Prostate gland (tissue), 2 donors: Measurements from ENCODE around the gene IWS1. TPM values are rescaled to one million over a fixed set of nuclear protein-coding genes. Genes with fewer than 3 reads are reported as not detected.

Experiments used
- DNase-seq: peaks from one replicate; pipeline ENCODE4 v3.0.0-alpha.2; 2019; ENCODE audit warnings: low spot score
- H3K27ac ChIP-seq, 2 donors: fragments of 200-600 bp; sonication (generic); 2 replicates each; pipeline ENCODE4 v1.5.1; 2017 to 2019
- H3K27me3 ChIP-seq: fragments of 200-600 bp; sonication (generic); replicated peaks from 2 replicates; pipeline ENCODE4 v1.5.1; 2019; ENCODE audit not compliant: insufficient read depth
- H3K36me3 ChIP-seq, 2 donors: fragments of 200-600 bp; sonication (generic); 1 replicate in 1 of 2; 2 replicates in 1 of 2; pipeline versions ENCODE4 v1.5.1 to v1.8.1; 2017 to 2019
- H3K4me1 ChIP-seq: fragments of 200-600 bp; sonication (generic); replicated peaks from 2 replicates; pipeline ENCODE4 v1.5.1; 2019
- H3K4me3 ChIP-seq, 2 donors: fragments of 200-600 bp; sonication (generic); 2 replicates each; pipeline ENCODE4 v1.5.1; 2017 to 2019
- H3K9me3 ChIP-seq: fragments of 200-600 bp; sonication (generic); 2 replicates; pipeline ENCODE4 v1.5.1; 2017
- CTCF ChIP-seq, 4 experiments: fragments of 200-600 bp in 2 of 4; fragments of 450-650 bp in 2 of 4; sonication (generic) in 2 of 4; IDR thresholded peaks; 1 replicate in 3 of 4; 2 replicates in 1 of 4; pipeline ENCODE4 v1.5.1; 2016 to 2019; ENCODE audit warnings: antibody characterized with exemption in 4 of 4, mild to moderate bottlenecking in 2 of 4, moderate library complexity in 2 of 4
- POLR2A ChIP-seq: fragments of 450-650 bp; IDR thresholded peaks from one replicate; pipeline ENCODE4 v1.6.1; 2016; ENCODE audit warnings: antibody characterized with exemption, mild to moderate bottlenecking
- POLR2AphosphoS5 ChIP-seq: sonication (generic); formaldehyde crosslinking; IDR thresholded peaks from one replicate; pipeline ENCODE4 v1.6.1; 2017; ENCODE audit warnings: antibody characterized with exemption
- WGBS: methylation state at CpG from one replicate; pipeline ENCODE4 v1.1.5; 2018; 5-methylcytosine and 5-hydroxymethylcytosine counted together
- intact Hi-C: fragments of 100-400 bp; cut with DNase I; formaldehyde crosslinking; loops from one replicate; pipeline ENCODE4 v1.14.2; 2022
- total RNA-seq, 2 donors: library from RNA; depleted of rRNA; stranded (reverse); fragments of >200 nt; gene quantifications; one replicate each; pipeline ENCODE4 v1.1.0, GENCODE V29; 2016

Gene IWS1
- total RNA-seq, 2 donors from 2014 or later: 36.6 to 42.3 TPM

GRCh38 chr2:127464470-127465257, 61.6 kb downstream of the IWS1 start:
- Histone ChIP-seq H3K4me3 (no peak overlapping the region), H3K27me3 (no peaks in the 10 kb centered on the region), H3K36me3 (no peaks in the 10 kb centered on the region), H3K4me1 (no peaks in the 10 kb centered on the region), H3K27ac (no peak overlapping the region), H3K9me3 (no peaks in the 10 kb centered on the region)
- WGBS: 91% methylated on average over 7 of the region's 7 CpGs
- intact Hi-C loops: no loop called here
- DNase-seq: no peak
- TF ChIP-seq POLR2A: no peak
- TF ChIP-seq POLR2AphosphoS5: no peak
- TF ChIP-seq CTCF (IDR thresholded peaks at IDR 0.05): no peak

- 77% methylated on average over 19 of the region's 19 CpGs for WGBS
- H3K27ac ChIP-seq: no peak overlapping the region
- no peak for DNase-seq
- no peaks in the 10 kb centered on the region for H3K4me1 ChIP-seq
- intact Hi-C loops: no loop called here
- H3K9me3 ChIP-seq: no peaks in the 10 kb centered on the region
- no peak overlapping the region for H3K4me3 ChIP-seq
- H3K36me3 ChIP-seq: no peaks in the 10 kb centered on the region
- TF ChIP-seq POLR2A (no peak), POLR2AphosphoS5 (no peak), CTCF (IDR thresholded peaks at IDR 0.05) (no peak)
- no peaks in the 10 kb centered on the region for H3K27me3 ChIP-seq
Observed at GRCh38 chr2:127463155-127463991, 62.9 kb downstream of the IWS1 start.

GRCh38 chr2:127462461-127462860, 63.8 kb downstream of the IWS1 start:
- Histone ChIP-seq H3K27me3 (no peaks in the 10 kb centered on the region), H3K4me1 (no peaks in the 10 kb centered on the region), H3K27ac (no peak overlapping the region), H3K4me3 (no peak overlapping the region), H3K36me3 (no peaks in the 10 kb centered on the region), H3K9me3 (no peaks in the 10 kb centered on the region)
- intact Hi-C loops: no loop called here
- WGBS: 69% methylated on average over 3 of the region's 3 CpGs
- TF ChIP-seq CTCF (IDR thresholded peaks at IDR 0.05): no peak
- TF ChIP-seq POLR2A: no peak
- no peak for TF ChIP-seq POLR2AphosphoS5
- DNase-seq: no peak

- no peak overlapping the region for H3K27ac ChIP-seq
- DNase-seq: no peak
- H3K36me3 ChIP-seq: no peaks in the 10 kb centered on the region
- intact Hi-C loops: no loop called here
- TF ChIP-seq POLR2AphosphoS5 (no peak), POLR2A (no peak), CTCF (IDR thresholded peaks at IDR 0.05) (no peak)
- no peak overlapping the region for H3K4me3 ChIP-seq
- H3K4me1 ChIP-seq: no peaks in the 10 kb centered on the region
- 94% methylated on average over 12 of the region's 12 CpGs for WGBS
- no peaks in the 10 kb centered on the region for H3K9me3 ChIP-seq
- no peaks in the 10 kb centered on the region for H3K27me3 ChIP-seq
Observed at GRCh38 chr2:127456960-127457359, 69.3 kb downstream of the IWS1 start.
